ENCODE data around the gene QRICH2. TPM values are rescaled to one million over a fixed set of nuclear protein-coding genes. Genes with fewer than 3 reads are reported as not detected.
"Not testable (repeated sequence)": the region's sequence is repeated elsewhere in the genome, so short reads cannot be mapped to it uniquely, and the experiment has no call there.

QRICH2 gene
- total RNA-seq, 1 donor from 2014 or later: 18.5 TPM

GRCh38 chr17:76263896-76264295, 44.2 kb downstream of the QRICH2 start:
- H3K9me3 Mint-ChIP-seq (ENCODE audit: low read depth): no peaks in the 10 kb centered on the region
- peaks cover 4% of the 10 kb centered on the region for H3K36me3 Mint-ChIP-seq (ENCODE audit: insufficient read depth)
- DNase-seq (ENCODE audit: low spot score, unreplicated experiment): no peak
- no peak overlapping the region for H3K4me3 Mint-ChIP-seq (ENCODE audit: low read depth)
- peak overlapping the region; percentile 97 for H3K27ac Mint-ChIP-seq
- no peak for TF ChIP-seq CTCF (IDR thresholded peaks at IDR 0.05; ENCODE audit: unreplicated experiment)
- no peaks in the 10 kb centered on the region for H3K27me3 Mint-ChIP-seq
- H3K4me1 Mint-ChIP-seq (ENCODE audit: low read depth): peaks cover 53% of the 10 kb centered on the region

- H3K9me3 Mint-ChIP-seq (ENCODE audit: low read depth): no peaks in the 10 kb centered on the region
- H3K27ac Mint-ChIP-seq: peak overlapping the region; percentile 97
- H3K4me1 Mint-ChIP-seq (ENCODE audit: low read depth): peaks cover 57% of the 10 kb centered on the region
- peaks cover 2% of the 10 kb centered on the region for H3K36me3 Mint-ChIP-seq (ENCODE audit: insufficient read depth)
- H3K4me3 Mint-ChIP-seq (ENCODE audit: low read depth): peak overlapping the region; percentile 36
- H3K27me3 Mint-ChIP-seq: no peaks in the 10 kb centered on the region
- no peak for TF ChIP-seq CTCF (IDR thresholded peaks at IDR 0.05; ENCODE audit: unreplicated experiment)
- DNase-seq (ENCODE audit: low spot score, unreplicated experiment): no peak
Measured at GRCh38 chr17:76262732-76263344, 45.2 kb downstream of the QRICH2 start.

GRCh38 chr17:76261421-76262215, 46.5 kb downstream of the QRICH2 start:
- peaks cover 3% of the 10 kb centered on the region for H3K9me3 Mint-ChIP-seq (ENCODE audit: low read depth)
- H3K27ac Mint-ChIP-seq: no peak overlapping the region
- H3K27me3 Mint-ChIP-seq: no peaks in the 10 kb centered on the region
- H3K4me1 Mint-ChIP-seq (ENCODE audit: low read depth): peaks cover 51% of the 10 kb centered on the region
- peaks cover 2% of the 10 kb centered on the region for H3K36me3 Mint-ChIP-seq (ENCODE audit: insufficient read depth)
- no peak for DNase-seq (ENCODE audit: low spot score, unreplicated experiment)
- no peak for TF ChIP-seq CTCF (IDR thresholded peaks at IDR 0.05; ENCODE audit: unreplicated experiment)
- no peak overlapping the region for H3K4me3 Mint-ChIP-seq (ENCODE audit: low read depth)

- H3K4me3 Mint-ChIP-seq (ENCODE audit: low read depth): no peak overlapping the region
- DNase-seq (ENCODE audit: low spot score, unreplicated experiment): no peak
- no peak for TF ChIP-seq CTCF (IDR thresholded peaks at IDR 0.05; ENCODE audit: unreplicated experiment)
- H3K27ac Mint-ChIP-seq: no peak overlapping the region
- H3K27me3 Mint-ChIP-seq: no peaks in the 10 kb centered on the region
- H3K4me1 Mint-ChIP-seq (ENCODE audit: low read depth): peaks cover 50% of the 10 kb centered on the region
- peaks cover 2% of the 10 kb centered on the region for H3K36me3 Mint-ChIP-seq (ENCODE audit: insufficient read depth)
- H3K9me3 Mint-ChIP-seq (ENCODE audit: low read depth): peaks cover 3% of the 10 kb centered on the region
Measured at GRCh38 chr17:76260669-76261068, 47.4 kb downstream of the QRICH2 start.

- DNase-seq (ENCODE audit: low spot score, unreplicated experiment): no peak
- peaks cover 50% of the 10 kb centered on the region for H3K4me1 Mint-ChIP-seq (ENCODE audit: low read depth)
- H3K36me3 Mint-ChIP-seq (ENCODE audit: insufficient read depth): peaks cover 2% of the 10 kb centered on the region
- H3K27ac Mint-ChIP-seq: peak overlapping the region; percentile 89
- H3K4me3 Mint-ChIP-seq (ENCODE audit: low read depth): no peak overlapping the region
- H3K27me3 Mint-ChIP-seq: no peaks in the 10 kb centered on the region
- H3K9me3 Mint-ChIP-seq (ENCODE audit: low read depth): peaks cover 3% of the 10 kb centered on the region
- no peak for TF ChIP-seq CTCF (IDR thresholded peaks at IDR 0.05; ENCODE audit: unreplicated experiment)
Measured at GRCh38 chr17:76260220-76260619, 47.9 kb downstream of the QRICH2 start.

- H3K4me1 Mint-ChIP-seq (ENCODE audit: low read depth): peaks cover 34% of the 10 kb centered on the region
- not testable (repeated sequence) for H3K36me3 Mint-ChIP-seq (ENCODE audit: insufficient read depth); H3K9me3 Mint-ChIP-seq (ENCODE audit: low read depth); H3K27me3 Mint-ChIP-seq; DNase-seq (ENCODE audit: low spot score, unreplicated experiment); H3K4me3 Mint-ChIP-seq (ENCODE audit: low read depth)
- peak overlapping the region; percentile 42 for H3K27ac Mint-ChIP-seq
Measured at GRCh38 chr17:76256430-76257050, 51.5 kb downstream of the QRICH2 start.
